Dendritic cell treated with granulocyte-macrophage colony-stimulating factor and Interleukin-4, amounts not matched to agents 40 ng/mL and 50 ng/mL, for 4 days (primary cell): ENCODE results near the gene HORMAD1.
"Not testable (repeated sequence)": the region's sequence is repeated elsewhere in the genome, so short reads cannot be mapped to it uniquely, and the experiment has no call there.

Experiments
- H3K27ac Mint-ChIP-seq: one replicate; pipeline ENCODE4 v1.8.0; 2022; ENCODE audit warnings: mild to moderate bottlenecking, mixed read lengths
- H3K27me3 Mint-ChIP-seq: one replicate; pipeline ENCODE4 v1.8.0; 2022; ENCODE audit warnings: mild to moderate bottlenecking, mixed read lengths
- H3K36me3 Mint-ChIP-seq: one replicate; pipeline ENCODE4 v1.8.0; 2022; ENCODE audit warnings: low read depth, mixed read lengths
- H3K4me1 Mint-ChIP-seq: one replicate; pipeline ENCODE4 v1.8.0; 2022; ENCODE audit warnings: low read depth, mixed read lengths
- H3K4me3 Mint-ChIP-seq: one replicate; pipeline ENCODE4 v1.8.0; 2022; ENCODE audit warnings: mild to moderate bottlenecking, moderate library complexity, mixed read lengths
- H3K9me3 Mint-ChIP-seq: one replicate; pipeline ENCODE4 v1.8.0; 2022; ENCODE audit warnings: mixed read lengths
- intact Hi-C: fragments of 100-400 bp; cut with micrococcal nuclease; formaldehyde crosslinking; loops from one replicate; pipeline ENCODE4 v1.15.0; 2022

Gene HORMAD1

DNA sequence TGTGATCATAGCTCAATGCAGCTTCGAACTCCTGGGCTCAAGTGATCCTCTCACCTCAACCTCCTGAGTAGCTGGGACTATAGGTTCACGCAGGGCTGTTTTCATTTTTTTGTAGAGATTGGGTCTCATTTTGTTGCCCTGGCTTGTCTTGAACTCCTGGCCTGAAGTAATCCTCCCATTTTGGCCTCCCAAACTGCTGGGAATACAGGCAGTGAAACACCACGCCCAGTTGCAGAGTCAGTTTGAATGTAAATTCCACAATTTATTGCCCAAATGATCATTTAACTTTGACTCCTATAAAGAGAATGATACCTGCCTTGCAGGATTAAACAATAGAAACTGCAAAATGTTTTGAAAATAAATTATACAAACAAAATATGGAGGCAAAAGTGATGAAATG is 34.4 kb downstream of the HORMAD1 start:
- no peak overlapping the region for H3K4me3 Mint-ChIP-seq
- no peaks in the 10 kb centered on the region for H3K27me3 Mint-ChIP-seq
- no peaks in the 10 kb centered on the region for H3K4me1 Mint-ChIP-seq
- peaks cover 30% of the 10 kb centered on the region for H3K36me3 Mint-ChIP-seq
- intact Hi-C loops: no loop called here
- H3K9me3 Mint-ChIP-seq: no peaks in the 10 kb centered on the region
- H3K27ac Mint-ChIP-seq: no peak overlapping the region

DNA sequence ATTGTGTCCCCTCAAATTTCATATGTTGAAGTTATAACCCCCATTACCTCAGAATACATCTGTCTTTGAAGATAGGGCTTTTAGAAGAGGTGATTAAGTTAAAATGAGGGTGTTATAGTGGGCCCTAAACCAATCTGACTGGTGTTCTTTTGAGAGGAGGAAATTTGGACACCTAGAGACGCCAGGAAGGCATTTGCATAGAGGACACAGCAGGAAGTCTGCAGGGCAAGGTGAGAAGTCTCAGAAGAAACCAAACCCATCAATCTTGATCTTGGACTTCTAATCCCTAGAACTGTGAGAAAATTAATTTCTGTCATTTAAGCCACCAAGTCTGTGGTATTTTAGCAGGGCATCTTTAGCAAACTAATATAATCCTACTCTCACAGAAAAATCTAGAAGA is 36.8 kb downstream of the HORMAD1 start:
- Mint-ChIP-seq H3K36me3 (peaks cover 21% of the 10 kb centered on the region), H3K9me3 (no peaks in the 10 kb centered on the region), H3K4me3 (no peak overlapping the region), H3K27ac (no peak overlapping the region), H3K4me1 (no peaks in the 10 kb centered on the region), H3K27me3 (no peaks in the 10 kb centered on the region)
- intact Hi-C loops: no loop called here

GRCh38 chr1:150678988-150679387 is 41.7 kb downstream of the HORMAD1 start:
- H3K36me3 Mint-ChIP-seq: peaks cover 5% of the 10 kb centered on the region

DNA sequence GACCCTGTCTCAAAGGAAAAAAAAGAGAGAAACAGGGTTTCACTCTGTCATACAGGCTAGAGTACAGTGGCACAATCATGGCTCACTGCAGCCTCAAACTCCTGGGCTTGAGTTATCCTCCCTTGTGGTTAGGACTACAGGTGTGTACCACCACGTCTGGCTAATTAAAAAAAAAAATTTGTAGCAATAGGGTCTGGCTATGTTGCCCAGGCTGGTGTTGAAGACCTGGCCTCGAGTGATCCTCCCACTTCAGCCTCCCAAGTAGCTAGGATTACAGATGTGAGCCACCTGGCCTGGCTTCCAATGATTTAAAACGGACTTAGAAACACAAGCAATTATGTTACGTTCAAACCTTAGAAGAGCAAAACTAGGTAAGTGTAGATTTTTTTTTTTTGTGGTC is 45.8 kb downstream of the HORMAD1 start:
- H3K4me3 Mint-ChIP-seq: no peak overlapping the region
- H3K27ac Mint-ChIP-seq: no peak overlapping the region
- intact Hi-C loops: no loop called here
- H3K9me3 Mint-ChIP-seq: no peaks in the 10 kb centered on the region
- H3K36me3 Mint-ChIP-seq: peaks cover 15% of the 10 kb centered on the region
- H3K4me1 Mint-ChIP-seq: no peaks in the 10 kb centered on the region
- no peaks in the 10 kb centered on the region for H3K27me3 Mint-ChIP-seq

More at GRCh38 chr1:150678988-150679387, 41.7 kb downstream of the HORMAD1 start:
- Mint-ChIP-seq H3K4me1 (no peaks in the 10 kb centered on the region), H3K4me3 (no peak overlapping the region), H3K27ac (no peak overlapping the region), H3K27me3 (no peaks in the 10 kb centered on the region), H3K9me3 (no peaks in the 10 kb centered on the region)
- intact Hi-C loops: no loop called here

DNA sequence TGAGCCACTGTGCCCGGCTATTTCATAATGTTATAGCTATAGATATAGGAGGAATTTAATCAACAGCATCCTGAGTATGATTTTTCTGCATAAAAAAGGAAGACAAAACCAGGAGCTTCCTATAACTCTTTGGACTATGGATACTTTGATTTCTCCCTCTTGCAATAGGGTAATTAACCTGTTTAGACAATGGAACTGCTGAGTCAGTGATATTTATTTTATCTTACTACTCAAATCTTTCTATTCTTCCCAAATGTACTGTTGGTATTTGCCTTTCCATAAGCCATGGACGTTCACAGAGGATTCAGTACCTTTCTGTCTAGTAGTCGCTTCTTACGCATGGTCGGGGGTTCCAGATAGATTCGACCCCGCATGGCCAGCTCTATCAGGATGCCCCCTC is 57.4 kb downstream of the HORMAD1 start:
- H3K36me3 Mint-ChIP-seq: peaks cover 70% of the 10 kb centered on the region
- H3K27ac Mint-ChIP-seq: no peak overlapping the region
- no peaks in the 10 kb centered on the region for H3K27me3 Mint-ChIP-seq
- no peak overlapping the region for H3K4me3 Mint-ChIP-seq
- peaks cover 12% of the 10 kb centered on the region for H3K4me1 Mint-ChIP-seq
- no peaks in the 10 kb centered on the region for H3K9me3 Mint-ChIP-seq
- intact Hi-C loops: no loop called here

GRCh38 chr1:150662811-150663210 is 57.9 kb downstream of the HORMAD1 start:
- intact Hi-C loops: no loop called here
- H3K27ac Mint-ChIP-seq: no peak overlapping the region
- no peaks in the 10 kb centered on the region for H3K27me3 Mint-ChIP-seq
- no peak overlapping the region for H3K4me3 Mint-ChIP-seq
- H3K36me3 Mint-ChIP-seq: peaks cover 70% of the 10 kb centered on the region
- no peaks in the 10 kb centered on the region for H3K9me3 Mint-ChIP-seq
- H3K4me1 Mint-ChIP-seq: peaks cover 13% of the 10 kb centered on the region

DNA sequence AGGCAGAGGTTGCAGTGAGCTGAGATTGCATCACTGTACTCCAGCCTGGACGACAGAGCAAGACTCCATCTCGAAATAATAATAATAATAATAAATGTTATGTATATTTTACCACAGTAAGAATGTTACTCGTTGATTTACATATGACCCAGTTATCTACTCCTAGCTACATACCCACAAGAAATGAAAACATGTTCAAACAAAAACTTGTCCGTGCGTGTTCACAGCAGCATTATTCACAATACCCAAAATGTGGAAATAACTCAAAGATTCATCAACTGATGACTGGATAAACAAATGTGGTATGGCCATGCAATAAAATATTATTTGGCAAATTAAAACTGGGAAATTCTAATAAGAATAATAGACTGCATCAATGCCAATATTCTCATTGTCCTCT is 59.5 kb downstream of the HORMAD1 start:
- Mint-ChIP-seq H3K36me3 (peaks cover 64% of the 10 kb centered on the region), H3K27ac (no peak overlapping the region), H3K4me3 (no peak overlapping the region), H3K4me1 (peaks cover 12% of the 10 kb centered on the region), H3K9me3 (no peaks in the 10 kb centered on the region), H3K27me3 (no peaks in the 10 kb centered on the region)
- intact Hi-C loops: no loop called here

DNA sequence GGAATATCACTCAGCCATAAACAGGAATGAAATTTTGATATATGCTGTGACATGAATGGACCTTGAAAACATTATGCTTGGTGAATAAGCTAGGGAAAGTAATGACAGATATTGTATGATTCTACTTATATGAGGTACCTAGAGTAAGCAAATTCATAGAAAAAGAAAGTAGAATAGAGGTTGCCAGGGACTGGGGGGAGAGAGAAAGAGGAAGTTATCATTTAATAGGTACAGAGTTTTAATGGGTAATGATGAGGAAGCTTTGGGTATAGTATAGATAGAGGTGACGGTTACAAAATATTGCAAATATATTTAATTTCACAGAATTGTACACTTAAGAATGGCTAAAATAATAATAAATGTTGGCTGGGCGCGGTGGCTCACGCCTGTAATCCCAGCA is 60.1 kb downstream of the HORMAD1 start:
- Mint-ChIP-seq H3K27ac (no peak overlapping the region), H3K4me3 (no peak overlapping the region), H3K9me3 (no peaks in the 10 kb centered on the region), H3K27me3 (no peaks in the 10 kb centered on the region), H3K4me1 (peaks cover 7% of the 10 kb centered on the region), H3K36me3 (peaks cover 60% of the 10 kb centered on the region)
- intact Hi-C loops: no loop called here

DNA sequence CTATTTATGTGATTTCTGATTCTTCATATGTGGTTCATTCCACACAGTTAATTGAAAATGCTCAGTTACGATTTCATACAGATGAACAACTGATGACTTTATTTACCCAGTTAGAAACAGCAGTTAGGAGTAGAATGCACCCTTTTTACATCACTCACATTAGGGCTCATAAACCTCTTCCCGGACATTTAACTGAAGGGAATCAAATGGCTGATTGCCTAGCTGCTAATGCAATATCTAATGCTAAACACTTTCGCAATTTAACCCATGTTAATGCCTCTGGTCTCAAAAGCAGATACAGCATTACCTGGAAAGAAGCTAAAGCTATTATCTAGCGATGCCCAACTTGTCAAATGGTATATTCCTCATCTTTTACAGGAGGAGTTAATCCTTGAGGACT is 63.6 kb downstream of the HORMAD1 start:
- H3K4me3 Mint-ChIP-seq, intact Hi-C loops, H3K4me1 Mint-ChIP-seq, H3K9me3 Mint-ChIP-seq, H3K27me3 Mint-ChIP-seq, H3K27ac Mint-ChIP-seq: not testable (repeated sequence)
- H3K36me3 Mint-ChIP-seq: peaks cover 45% of the 10 kb centered on the region

DNA sequence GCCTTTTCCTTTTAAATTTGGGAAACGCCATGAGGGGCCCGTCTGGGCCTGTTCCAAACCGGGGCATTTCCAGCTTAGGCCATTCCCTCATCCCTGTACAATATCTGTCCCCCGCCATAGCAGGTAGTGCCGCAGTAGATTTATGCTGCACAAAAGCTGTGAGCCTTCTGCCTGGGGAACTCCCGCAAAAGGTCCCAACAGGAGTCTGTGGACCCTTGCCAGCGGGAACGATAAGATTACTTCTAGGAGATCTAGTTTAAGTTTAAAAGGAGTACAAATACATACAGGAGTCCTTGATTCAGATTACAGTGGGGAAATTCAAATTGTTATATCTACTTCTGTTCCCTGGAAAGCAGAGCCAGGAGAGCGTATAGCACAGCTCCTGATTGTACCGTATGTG is 66.1 kb downstream of the HORMAD1 start:
- H3K4me1 Mint-ChIP-seq: peaks cover 13% of the 10 kb centered on the region
- H3K4me3 Mint-ChIP-seq, H3K27me3 Mint-ChIP-seq, H3K9me3 Mint-ChIP-seq, H3K27ac Mint-ChIP-seq, intact Hi-C loops: not testable (repeated sequence)
- H3K36me3 Mint-ChIP-seq: peaks cover 34% of the 10 kb centered on the region

DNA sequence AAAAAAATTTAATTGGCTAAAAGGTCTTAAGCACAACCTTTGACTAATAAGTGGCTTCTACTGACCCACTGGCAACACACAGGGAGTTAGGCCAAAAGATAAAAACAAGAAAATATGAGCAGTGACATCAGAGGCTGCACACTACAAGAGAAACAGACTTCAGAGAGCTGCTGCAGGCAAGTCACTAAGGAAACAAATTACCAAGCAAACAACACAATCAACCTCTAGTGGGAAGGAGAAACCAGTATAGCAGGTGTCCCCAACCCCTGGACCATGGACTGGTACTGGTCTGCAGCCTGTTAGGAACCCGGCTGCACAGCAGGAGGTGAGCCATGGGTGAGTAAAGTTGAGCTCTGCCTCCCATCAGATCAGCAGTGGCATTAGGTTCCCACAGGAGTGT is 70.5 kb downstream of the HORMAD1 start:
- Mint-ChIP-seq H3K27me3 (no peaks in the 10 kb centered on the region), H3K36me3 (peaks cover 51% of the 10 kb centered on the region), H3K27ac (no peak overlapping the region), H3K4me3 (no peak overlapping the region), H3K4me1 (peaks cover 8% of the 10 kb centered on the region), H3K9me3 (no peaks in the 10 kb centered on the region)
- intact Hi-C loops: no loop called here

GRCh38 chr1:150649441-150650075 is 71.1 kb downstream of the HORMAD1 start:
- peaks cover 47% of the 10 kb centered on the region for H3K36me3 Mint-ChIP-seq
- no peaks in the 10 kb centered on the region for H3K27me3 Mint-ChIP-seq

More at GRCh38 chr1:150649441-150650075, 71.1 kb downstream of the HORMAD1 start:
- Mint-ChIP-seq H3K4me3 (no peak overlapping the region), H3K27ac (no peak overlapping the region), H3K4me1 (peaks cover 8% of the 10 kb centered on the region), H3K9me3 (no peaks in the 10 kb centered on the region)
- intact Hi-C loops: no loop called here
